Measurements from ENCODE around the gene RBM42. TPM values are rescaled to one million over a fixed set of nuclear protein-coding genes. Genes with fewer than 3 reads are reported as not detected.

RBM42 gene
- total RNA-seq, 1 donor from 2014 or later, result 78.7 TPM

GRCh38 chr19:35639321-35639639, 10.4 kb downstream of the RBM42 start:
- TF ChIP-seq CTCF (IDR thresholded peaks at IDR 0.05; ENCODE audit: partially characterized antibody, unreplicated experiment), result no peak
- peak overlapping the region; percentile 11 for H3K27ac Mint-ChIP-seq (ENCODE audit: unreplicated experiment)
- H3K36me3 Mint-ChIP-seq (ENCODE audit: unreplicated experiment), result no peaks in the 10 kb centered on the region
- peaks cover 3% of the 10 kb centered on the region for H3K9me3 Mint-ChIP-seq (ENCODE audit: unreplicated experiment)
- DNase-seq, result no peak
- peaks cover 5% of the 10 kb centered on the region for H3K27me3 Mint-ChIP-seq (ENCODE audit: unreplicated experiment)
- H3K4me3 Mint-ChIP-seq (ENCODE audit: unreplicated experiment), result peak overlapping the region; percentile 27
- H3K4me1 Mint-ChIP-seq (ENCODE audit: low read depth, unreplicated experiment), result peaks cover 7% of the 10 kb centered on the region

GRCh38 chr19:35639863-35640262, 11.0 kb downstream of the RBM42 start:
- H3K4me3 Mint-ChIP-seq (ENCODE audit: unreplicated experiment), result no peak overlapping the region
- no peak for TF ChIP-seq CTCF (IDR thresholded peaks at IDR 0.05; ENCODE audit: partially characterized antibody, unreplicated experiment)

GRCh38 chr19:35641515-35642151, 12.8 kb downstream of the RBM42 start, which contains the start of gene ETV2:
TSS of gene ETV2 (plus strand) at chr19:35641745. CDS start at chr19:35642461, 716 bp downstream.
- DNase-seq, result no peak
- peaks cover 6% of the 10 kb centered on the region for H3K27me3 Mint-ChIP-seq (ENCODE audit: unreplicated experiment)
- H3K4me3 Mint-ChIP-seq (ENCODE audit: unreplicated experiment), result no peak within 1 kb of the TSS
- peaks cover 2% of the 10 kb centered on the region for H3K9me3 Mint-ChIP-seq (ENCODE audit: unreplicated experiment)
- no peaks in the 10 kb centered on the region for H3K36me3 Mint-ChIP-seq (ENCODE audit: unreplicated experiment)
- TF ChIP-seq CTCF (IDR thresholded peaks at IDR 0.05; ENCODE audit: partially characterized antibody, unreplicated experiment), result no peak
- no peak within 1 kb of the TSS for H3K27ac Mint-ChIP-seq (ENCODE audit: unreplicated experiment)
- peaks cover 7% of the 10 kb centered on the region for H3K4me1 Mint-ChIP-seq (ENCODE audit: low read depth, unreplicated experiment)

More at GRCh38 chr19:35639863-35640262, 11.0 kb downstream of the RBM42 start:
- Mint-ChIP-seq H3K9me3 (ENCODE audit: unreplicated experiment) (peaks cover 3% of the 10 kb centered on the region), H3K27ac (ENCODE audit: unreplicated experiment) (peak overlapping the region; percentile 11), H3K36me3 (ENCODE audit: unreplicated experiment) (no peaks in the 10 kb centered on the region), H3K27me3 (ENCODE audit: unreplicated experiment) (peaks cover 6% of the 10 kb centered on the region), H3K4me1 (ENCODE audit: low read depth, unreplicated experiment) (peaks cover 7% of the 10 kb centered on the region)
- no peak for DNase-seq

- TF ChIP-seq CTCF (IDR thresholded peaks at IDR 0.05; ENCODE audit: partially characterized antibody, unreplicated experiment), result no peak
- peaks cover 2% of the 10 kb centered on the region for H3K9me3 Mint-ChIP-seq (ENCODE audit: unreplicated experiment)
- H3K27ac Mint-ChIP-seq (ENCODE audit: unreplicated experiment), result no peak overlapping the region
- H3K36me3 Mint-ChIP-seq (ENCODE audit: unreplicated experiment), result no peaks in the 10 kb centered on the region
- H3K27me3 Mint-ChIP-seq (ENCODE audit: unreplicated experiment), result peaks cover 6% of the 10 kb centered on the region
- no peak for DNase-seq
- H3K4me1 Mint-ChIP-seq (ENCODE audit: low read depth, unreplicated experiment), result peaks cover 7% of the 10 kb centered on the region
- no peak overlapping the region for H3K4me3 Mint-ChIP-seq (ENCODE audit: unreplicated experiment)
Measured at GRCh38 chr19:35642312-35642711, 13.5 kb downstream of the RBM42 start.

- Mint-ChIP-seq H3K27ac (ENCODE audit: unreplicated experiment) (no peak overlapping the region), H3K9me3 (ENCODE audit: unreplicated experiment) (peaks cover 2% of the 10 kb centered on the region), H3K27me3 (ENCODE audit: unreplicated experiment) (peaks cover 6% of the 10 kb centered on the region), H3K4me1 (ENCODE audit: low read depth, unreplicated experiment) (peaks cover 7% of the 10 kb centered on the region), H3K4me3 (ENCODE audit: unreplicated experiment) (peak overlapping the region; percentile 5), H3K36me3 (ENCODE audit: unreplicated experiment) (no peaks in the 10 kb centered on the region)
- TF ChIP-seq CTCF (IDR thresholded peaks at IDR 0.05; ENCODE audit: partially characterized antibody, unreplicated experiment), result no peak
- DNase-seq, result no peak
Measured at GRCh38 chr19:35642798-35643254, 14.0 kb downstream of the RBM42 start.

Data from glutamatergic neuron (in vitro differentiated cells).